BLaER1 (cell line): ENCODE measurements around the gene MMS19.

ENCODE experiments used
- H3K27ac ChIP-seq: shearing (Covaris generic); formaldehyde crosslinking; 2 replicates; pipeline ENCODE4 v1.8.1; 2022
- H3K27me3 ChIP-seq: shearing (Covaris generic); formaldehyde crosslinking; 2 replicates; pipeline ENCODE4 v1.8.1; 2022
- H3K36me3 ChIP-seq: shearing (Covaris generic); formaldehyde crosslinking; 2 replicates; pipeline ENCODE4 v1.8.1; 2022
- H3K4me1 ChIP-seq: shearing (Covaris generic); formaldehyde crosslinking; 2 replicates; pipeline ENCODE4 v1.8.1; 2022
- H3K4me2 ChIP-seq: shearing (Covaris generic); formaldehyde crosslinking; 2 replicates; pipeline ENCODE4 v1.8.1; 2022
- H3K4me3 ChIP-seq: shearing (Covaris generic); formaldehyde crosslinking; 2 replicates; pipeline ENCODE4 v1.8.1; 2022
- H3K9ac ChIP-seq: shearing (Covaris generic); formaldehyde crosslinking; 2 replicates; pipeline ENCODE4 v1.8.1; 2022
- H3K9me3 ChIP-seq: shearing (Covaris generic); formaldehyde crosslinking; 2 replicates; pipeline ENCODE4 v1.8.1; 2022
- H4K20me1 ChIP-seq: shearing (Covaris generic); formaldehyde crosslinking; 2 replicates; pipeline ENCODE4 v1.8.1; 2022
- Cebpa-rat ChIP-seq: shearing (Covaris generic); IDR thresholded peaks from 2 replicates; pipeline ENCODE4 v1.8.1; 2022

Gene MMS19

GRCh38 chr10:97525683-97526110 is 27.5 kb upstream of the MMS19 start:
- Histone ChIP-seq H3K36me3 (no peaks in the 10 kb centered on the region), H3K4me3 (no peak overlapping the region), H3K27ac (no peak overlapping the region), H3K27me3 (no peaks in the 10 kb centered on the region), H3K4me2 (no peak overlapping the region), H4K20me1 (no peaks in the 10 kb centered on the region), H3K4me1 (peaks cover 13% of the 10 kb centered on the region), H3K9me3 (peaks cover 4% of the 10 kb centered on the region; the same call in 1 of the 2 replicates), H3K9ac (no peak overlapping the region)
- TF ChIP-seq Cebpa-rat: no peak

DNA sequence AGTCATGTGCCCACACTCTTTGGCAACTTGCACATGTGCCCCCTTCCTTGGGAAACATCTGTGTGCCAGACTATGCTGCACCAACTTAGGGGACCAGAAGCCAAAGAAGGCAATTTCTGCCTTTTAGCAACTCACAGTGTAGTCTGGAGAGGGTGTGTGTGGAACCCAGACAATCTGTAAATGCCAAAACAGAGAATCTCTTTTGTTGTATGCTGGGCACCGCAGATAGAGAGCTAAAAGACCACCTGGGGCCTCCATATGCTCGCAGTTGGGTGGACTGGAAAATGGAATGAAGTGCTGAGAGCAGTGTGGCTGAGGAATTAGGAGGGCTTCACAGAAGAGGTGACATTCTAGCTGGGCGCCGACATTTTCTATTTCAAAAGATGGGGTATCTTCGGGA is 26.9 kb upstream of the MMS19 start:
- Histone ChIP-seq H3K4me2 (no peak overlapping the region), H3K4me1 (peaks cover 13% of the 10 kb centered on the region), H4K20me1 (no peaks in the 10 kb centered on the region), H3K9me3 (peaks cover 4% of the 10 kb centered on the region; the same call in 1 of the 2 replicates), H3K36me3 (no peaks in the 10 kb centered on the region), H3K27me3 (no peaks in the 10 kb centered on the region), H3K27ac (no peak overlapping the region), H3K4me3 (no peak overlapping the region), H3K9ac (no peak overlapping the region)
- TF ChIP-seq Cebpa-rat: no peak

DNA sequence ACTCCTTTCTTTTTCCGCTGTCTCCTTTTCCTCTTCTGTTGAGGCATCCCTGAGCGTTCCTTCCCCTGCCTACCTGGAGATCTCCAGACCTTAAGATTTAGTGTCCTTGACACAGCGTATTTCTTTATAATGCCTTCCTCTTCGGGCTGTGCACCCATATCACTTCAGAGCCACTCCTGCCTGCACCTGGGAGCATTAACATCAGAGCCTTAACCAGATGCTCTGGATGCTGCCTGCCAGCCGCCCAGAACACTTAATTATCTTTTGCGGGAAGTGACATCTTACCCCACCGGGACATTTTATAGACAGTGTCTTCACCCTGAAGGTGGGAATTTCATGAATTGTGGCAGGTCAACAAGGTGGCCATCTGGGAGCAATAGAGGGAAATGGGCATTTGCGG is 24.7 kb upstream of the MMS19 start:
- no peak for TF ChIP-seq Cebpa-rat
- H3K4me1 ChIP-seq: peaks cover 35% of the 10 kb centered on the region
- H3K4me2 ChIP-seq: peak overlapping the region; percentile 40
- H4K20me1 ChIP-seq: no peaks in the 10 kb centered on the region
- H3K9me3 ChIP-seq: no peaks in the 10 kb centered on the region
- no peaks in the 10 kb centered on the region for H3K27me3 ChIP-seq
- no peak overlapping the region for H3K4me3 ChIP-seq
- no peak overlapping the region for H3K27ac ChIP-seq
- no peaks in the 10 kb centered on the region for H3K36me3 ChIP-seq
- H3K9ac ChIP-seq: no peak overlapping the region

- no peak overlapping the region for H3K9ac ChIP-seq
- H4K20me1 ChIP-seq: no peaks in the 10 kb centered on the region
- no peak overlapping the region for H3K4me3 ChIP-seq
- no peak overlapping the region for H3K27ac ChIP-seq
- no peaks in the 10 kb centered on the region for H3K27me3 ChIP-seq
- H3K9me3 ChIP-seq: no peaks in the 10 kb centered on the region
- peaks cover 42% of the 10 kb centered on the region for H3K4me1 ChIP-seq
- no peak for TF ChIP-seq Cebpa-rat
- no peaks in the 10 kb centered on the region for H3K36me3 ChIP-seq
- H3K4me2 ChIP-seq: peak overlapping the region; percentile 40
These were observed 23.8 kb upstream of the MMS19 start for GRCh38 chr10:97522071-97522470.

GRCh38 chr10:97520978-97521761 is 22.9 kb upstream of the MMS19 start:
- Histone ChIP-seq H3K36me3 (no peaks in the 10 kb centered on the region), H3K4me1 (peaks cover 42% of the 10 kb centered on the region), H4K20me1 (no peaks in the 10 kb centered on the region), H3K9ac (no peak overlapping the region), H3K4me3 (no peak overlapping the region), H3K4me2 (no peak overlapping the region), H3K27me3 (no peaks in the 10 kb centered on the region), H3K27ac (no peak overlapping the region), H3K9me3 (no peaks in the 10 kb centered on the region)
- TF ChIP-seq Cebpa-rat: no peak

DNA sequence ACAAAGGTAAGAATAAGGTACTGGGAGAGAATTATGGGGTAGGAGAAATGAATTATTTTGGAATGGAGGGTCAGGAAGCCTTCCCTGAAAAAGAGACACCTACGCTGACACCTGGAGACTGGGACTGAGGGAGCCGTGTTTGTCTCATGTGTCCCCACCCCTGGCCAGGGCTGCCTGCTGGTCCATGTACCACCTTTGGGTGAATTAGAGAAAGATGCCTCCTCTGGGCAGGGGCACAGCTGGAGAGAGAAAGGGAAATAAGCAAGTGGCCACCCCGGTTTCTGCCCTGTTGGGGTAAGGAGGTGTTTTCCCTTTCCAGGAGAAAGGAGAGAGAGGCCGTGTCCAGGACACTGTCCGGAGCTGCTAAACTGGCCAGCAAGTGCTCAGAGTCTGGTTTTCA is 22.3 kb upstream of the MMS19 start:
- no peaks in the 10 kb centered on the region for H3K36me3 ChIP-seq
- no peaks in the 10 kb centered on the region for H3K9me3 ChIP-seq
- H3K4me1 ChIP-seq: peaks cover 42% of the 10 kb centered on the region
- no peak overlapping the region for H3K27ac ChIP-seq
- no peak overlapping the region for H3K9ac ChIP-seq
- no peaks in the 10 kb centered on the region for H4K20me1 ChIP-seq
- H3K4me2 ChIP-seq: no peak overlapping the region
- TF ChIP-seq Cebpa-rat: no peak
- no peaks in the 10 kb centered on the region for H3K27me3 ChIP-seq
- H3K4me3 ChIP-seq: no peak overlapping the region

DNA sequence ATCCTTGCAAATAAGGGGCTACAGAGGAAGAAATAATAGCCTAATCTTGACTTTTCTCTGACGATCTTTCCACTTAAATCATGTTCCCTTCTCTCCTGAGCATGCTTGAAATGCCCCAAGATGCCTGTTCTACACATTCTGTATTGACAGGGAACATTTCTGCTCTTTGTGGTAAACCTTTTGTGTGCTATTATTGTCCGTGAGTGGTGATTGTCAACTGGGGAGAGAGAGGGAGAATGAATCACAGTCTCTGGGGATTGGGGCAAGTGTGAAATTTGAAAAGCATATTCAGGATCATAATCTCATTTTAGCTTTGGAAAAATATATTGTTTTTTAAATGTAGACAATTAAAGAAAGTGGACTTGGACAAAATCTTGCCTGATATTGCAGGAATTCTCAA is 21.1 kb upstream of the MMS19 start:
- Histone ChIP-seq H3K27me3 (no peaks in the 10 kb centered on the region), H4K20me1 (no peaks in the 10 kb centered on the region), H3K9ac (no peak overlapping the region), H3K4me1 (peaks cover 42% of the 10 kb centered on the region), H3K36me3 (no peaks in the 10 kb centered on the region), H3K9me3 (no peaks in the 10 kb centered on the region), H3K4me2 (peak overlapping the region; percentile 67), H3K27ac (no peak overlapping the region), H3K4me3 (no peak overlapping the region)
- no peak for TF ChIP-seq Cebpa-rat

- Histone ChIP-seq H3K4me1 (peaks cover 42% of the 10 kb centered on the region), H4K20me1 (no peaks in the 10 kb centered on the region), H3K27me3 (no peaks in the 10 kb centered on the region), H3K36me3 (no peaks in the 10 kb centered on the region), H3K27ac (0 out of 2 replicates have a peak overlapping the region, but pooled peaks have one; percentile 36), H3K4me2 (peak overlapping the region; percentile 67), H3K9ac (no peak overlapping the region), H3K9me3 (no peaks in the 10 kb centered on the region), H3K4me3 (no peak overlapping the region)
- TF ChIP-seq Cebpa-rat: no peak
These were observed 20.2 kb upstream of the MMS19 start for GRCh38 chr10:97518301-97519043.

- Histone ChIP-seq H3K27ac (0 out of 2 replicates have a peak overlapping the region, but pooled peaks have one; percentile 36), H3K4me3 (no peak overlapping the region)
These were observed 19.6 kb upstream of the MMS19 start for GRCh38 chr10:97517778-97518300.

More at GRCh38 chr10:97517778-97518300, 19.6 kb upstream of the MMS19 start:
- no peak for TF ChIP-seq Cebpa-rat
- H4K20me1 ChIP-seq: no peaks in the 10 kb centered on the region
- peaks cover 42% of the 10 kb centered on the region for H3K4me1 ChIP-seq
- peak overlapping the region; percentile 67 for H3K4me2 ChIP-seq
- no peak overlapping the region for H3K9ac ChIP-seq
- no peaks in the 10 kb centered on the region for H3K27me3 ChIP-seq
- H3K36me3 ChIP-seq: no peaks in the 10 kb centered on the region
- H3K9me3 ChIP-seq: no peaks in the 10 kb centered on the region
